Measurements from ENCODE around the gene ACTL7A.

ACTL7A gene

GRCh38 chr9:108852079-108852478 lies 10.0 kb upstream of the ACTL7A start (continued):
- TF ChIP-seq PRDM6 (tag by site-specific recombination; IDR thresholded peaks at IDR 0.05), result no peak
- TF ChIP-seq ZNF175 (tag by site-specific recombination; IDR thresholded peaks at IDR 0.05), result no peak

GRCh38 chr9:108854094-108854493 lies 8.0 kb upstream of the ACTL7A start:
- POLR2A ChIA-PET, result no interaction called here
- no peak for TF ChIP-seq KLF7 (tag by site-specific recombination; IDR thresholded peaks at IDR 0.05; ENCODE audit: borderline replicate concordance)
- TF ChIP-seq ZNF18 (tag by site-specific recombination; IDR thresholded peaks at IDR 0.05), result no peak
- TF ChIP-seq ZNF645 (tag by site-specific recombination; IDR thresholded peaks at IDR 0.05), result no peak
- TF ChIP-seq ZNF335 (tag by site-specific recombination; conservative IDR thresholded peaks at IDR 0.05), result no peak
- no peak overlapping the region for H3K4me3 ChIP-seq (ENCODE audit: low read depth, low read length)

GRCh38 chr9:108854641-108855528 lies 7.2 kb upstream of the ACTL7A start:
- TF ChIP-seq ZNF416 (tag by site-specific recombination; IDR thresholded peaks at IDR 0.05) (no peak), ZNF10 (tag by site-specific recombination; IDR thresholded peaks at IDR 0.05) (no peak), ZNF639 (tag by site-specific recombination; IDR thresholded peaks at IDR 0.05) (no peak)
- POLR2A ChIA-PET, result no interaction called here
- no peaks in the 10 kb centered on the region for H3K4me1 ChIP-seq (ENCODE audit: control insufficient read depth, insufficient read depth, low read length)
- CTCF ChIA-PET, result no interaction called here
- H3K36me3 ChIP-seq (ENCODE audit: control insufficient read depth in 2 of 2, insufficient read depth in 1 of 2, low read length in 2 of 2), result no peaks in the 10 kb centered on the region
- no peak overlapping the region for H3K4me3 ChIP-seq (ENCODE audit: low read depth, low read length)
- H3K27ac ChIP-seq (ENCODE audit: extremely low read depth, low read depth, low read length), result no peak overlapping the region
- no peaks in the 10 kb centered on the region for H3K9me3 ChIP-seq (ENCODE audit: control insufficient read depth, insufficient read depth, low read depth, low read length)

More at GRCh38 chr9:108854094-108854493, 8.0 kb upstream of the ACTL7A start:
- Histone ChIP-seq H3K36me3 (ENCODE audit: control insufficient read depth in 2 of 2, insufficient read depth in 1 of 2, low read length in 2 of 2) (no peaks in the 10 kb centered on the region), H3K9me3 (ENCODE audit: control insufficient read depth, insufficient read depth, low read depth, low read length) (no peaks in the 10 kb centered on the region), H3K4me1 (ENCODE audit: control insufficient read depth, insufficient read depth, low read length) (no peaks in the 10 kb centered on the region), H3K27ac (ENCODE audit: extremely low read depth, low read depth, low read length) (no peak overlapping the region)
- CTCF ChIA-PET, result no interaction called here

- POLR2A ChIA-PET, result no interaction called here
- CTCF ChIA-PET, result no interaction called here
- TF ChIP-seq ZNF571 (tag by site-specific recombination; IDR thresholded peaks at IDR 0.05) (no peak), PRDM2 (tag by site-specific recombination; IDR thresholded peaks at IDR 0.05; ENCODE audit: borderline replicate concordance) (no peak), BCL6B (tag by site-specific recombination; IDR thresholded peaks at IDR 0.05) (no peak), ZSCAN5A (tag by site-specific recombination; IDR thresholded peaks at IDR 0.05) (no peak)
Measured at GRCh38 chr9:108855529-108855886, 6.6 kb upstream of the ACTL7A start.

More at GRCh38 chr9:108855529-108855886, 6.6 kb upstream of the ACTL7A start:
- Histone ChIP-seq H3K4me1 (ENCODE audit: control insufficient read depth, insufficient read depth, low read length) (no peaks in the 10 kb centered on the region), H3K27ac (ENCODE audit: extremely low read depth, low read depth, low read length) (no peak overlapping the region), H3K4me3 (ENCODE audit: low read depth, low read length) (no peak overlapping the region), H3K36me3 (ENCODE audit: control insufficient read depth in 2 of 2, insufficient read depth in 1 of 2, low read length in 2 of 2) (no peaks in the 10 kb centered on the region), H3K9me3 (ENCODE audit: control insufficient read depth, insufficient read depth, low read depth, low read length) (no peaks in the 10 kb centered on the region)

All from HEK293 (cell line).